NCI-H146 treated with DMSO at 0.1 percent for 48 hours (cell line): ENCODE results near the gene CNR2.
"Not testable (repeated sequence)": the region's sequence is repeated elsewhere in the genome, so short reads cannot be mapped to it uniquely, and the experiment has no call there.

Source experiments
- DNase-seq: peaks from one replicate; lab custom pipeline; 2025; ENCODE audit not compliant: unreplicated experiment; lab: John Stamatoyannopoulos, UW

CNR2 gene

GRCh38 chr1:23885222-23885621 lies 27.9 kb downstream of the CNR2 start:
- no peak for DNase-seq

GRCh38 chr1:23882746-23883145 lies 30.4 kb downstream of the CNR2 start:
- DNase-seq = no peak

GRCh38 chr1:23879809-23880208 lies 33.4 kb downstream of the CNR2 start:
- no peak for DNase-seq

- DNase-seq = no peak
These were observed 34.5 kb downstream of the CNR2 start for GRCh38 chr1:23878668-23879067.

- no peak for DNase-seq
These were observed 37.8 kb downstream of the CNR2 start for GRCh38 chr1:23875382-23875781.

GRCh38 chr1:23872421-23872820 lies 40.7 kb downstream of the CNR2 start:
- DNase-seq = no peak

- no peak for DNase-seq
These were observed 44.1 kb downstream of the CNR2 start for GRCh38 chr1:23869051-23869450.

GRCh38 chr1:23868557-23869016 lies 44.6 kb downstream of the CNR2 start:
- DNase-seq = peak; percentile 44

- DNase-seq = peak; percentile 88
These were observed 45.1 kb downstream of the CNR2 start, which contains the start of gene FUCA1 for GRCh38 chr1:23867895-23868556. Gene FUCA1, minus strand, starts transcription at chr1:23868290. Its CDS starts 4 bp downstream, at chr1:23868286.

- DNase-seq = no peak
These were observed 45.6 kb downstream of the CNR2 start for GRCh38 chr1:23867542-23867894.

- DNase-seq = no peak
These were observed 47.6 kb downstream of the CNR2 start for GRCh38 chr1:23865543-23865930.

GRCh38 chr1:23864801-23865542 lies 48.2 kb downstream of the CNR2 start:
- no peak for DNase-seq

GRCh38 chr1:23862640-23863039 lies 50.5 kb downstream of the CNR2 start:
- DNase-seq = no peak

- no peak for DNase-seq
These were observed 58.6 kb downstream of the CNR2 start for GRCh38 chr1:23854568-23854967.

- not testable (repeated sequence) for DNase-seq
These were observed 60.0 kb downstream of the CNR2 start for GRCh38 chr1:23853124-23853523.

- not testable (repeated sequence) for DNase-seq
These were observed 61.8 kb downstream of the CNR2 start for GRCh38 chr1:23851406-23851805.

- DNase-seq = no peak
These were observed 64.2 kb downstream of the CNR2 start for GRCh38 chr1:23848673-23849616.

- DNase-seq = not testable (repeated sequence)
These were observed 65.6 kb downstream of the CNR2 start for GRCh38 chr1:23847482-23848095.

GRCh38 chr1:23845163-23845562 lies 68.0 kb downstream of the CNR2 start:
- DNase-seq = no peak

- DNase-seq = no peak
These were observed 69.5 kb downstream of the CNR2 start for GRCh38 chr1:23843644-23844043.

GRCh38 chr1:23838401-23838866 lies 74.7 kb downstream of the CNR2 start:
- DNase-seq = peak; percentile 10
